GM19099 (cell line): Measurements from ENCODE around the gene OGFR.

Experiments used
- POLR2A ChIP-seq: IDR thresholded peaks from 3 replicates; pipeline ENCODE4 v1.6.1; 2011; ENCODE audit warnings: low read depth; ENCODE audit not compliant: insufficient read length; ENCODE audit errors: extremely low read depth

OGFR gene

DNA sequence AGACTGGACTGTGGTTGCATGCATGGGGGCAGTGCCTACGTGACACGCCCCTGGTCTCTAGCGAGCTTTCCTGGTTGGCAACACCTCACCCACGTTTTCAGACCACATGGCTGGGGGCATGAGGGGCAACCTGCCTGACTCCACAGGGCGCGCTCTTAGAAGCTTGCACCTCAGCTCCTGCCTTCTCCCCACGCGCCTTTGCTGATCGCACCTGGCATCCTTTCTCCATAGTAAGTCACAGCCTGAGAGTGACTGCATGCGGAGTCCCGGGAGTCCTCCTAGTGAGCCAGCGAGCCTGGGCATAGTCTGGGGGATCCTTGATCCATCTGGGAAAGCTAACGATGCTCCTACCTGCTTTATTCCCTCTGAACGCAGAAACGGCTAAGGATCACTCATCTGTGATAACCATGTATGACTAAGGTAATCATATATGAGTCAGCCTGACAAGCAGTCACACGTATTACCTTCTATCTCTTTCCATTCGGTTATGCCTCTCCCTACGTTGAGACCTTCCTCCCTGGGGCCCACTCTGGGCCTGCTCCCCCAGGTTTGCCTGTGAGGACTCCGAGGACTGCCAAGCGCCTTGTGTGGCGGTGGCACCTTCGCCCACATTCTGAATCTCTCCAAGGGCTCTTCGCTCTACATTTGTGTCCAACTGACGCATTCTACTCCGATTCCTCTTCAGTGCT lies 52.4 kb downstream of the OGFR start:
- no peak for TF ChIP-seq POLR2A

DNA sequence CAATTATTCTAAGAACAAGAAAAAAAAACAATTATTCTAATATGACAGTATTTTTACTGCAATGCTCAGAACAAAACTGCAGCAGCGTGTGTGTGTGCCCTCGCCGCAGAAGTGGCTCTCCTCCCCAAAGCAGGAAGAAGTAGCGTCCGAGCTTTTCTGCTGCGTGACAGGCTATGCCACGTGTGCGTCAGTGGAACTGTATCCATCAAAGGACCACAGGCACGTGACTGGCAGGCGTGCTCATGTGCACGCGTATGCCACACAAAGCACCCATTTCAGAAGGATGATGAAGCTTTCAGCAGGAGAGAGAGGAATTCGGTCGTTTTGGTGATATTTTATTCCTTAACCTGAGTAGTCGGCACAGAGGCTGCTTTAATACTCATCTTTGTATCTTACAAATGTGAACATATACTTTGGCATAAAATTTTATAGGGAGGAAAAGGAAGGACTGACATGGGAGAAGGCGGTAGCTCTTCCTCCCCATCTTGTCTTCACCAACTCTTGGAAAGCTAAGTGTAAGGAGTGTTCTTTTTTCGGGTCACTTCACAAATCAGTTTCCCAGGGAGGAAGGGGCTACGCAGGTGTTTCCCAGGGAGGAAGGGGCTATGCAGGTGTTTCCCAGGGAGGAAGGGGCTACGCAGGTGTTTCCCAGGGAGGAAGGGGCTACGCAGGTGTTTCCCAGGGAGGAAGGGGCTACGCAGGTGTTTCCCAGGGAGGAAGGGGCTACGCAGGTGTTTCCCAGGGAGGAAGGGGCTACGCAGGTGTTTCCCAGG lies 53.6 kb downstream of the OGFR start:
- no peak for TF ChIP-seq POLR2A

DNA sequence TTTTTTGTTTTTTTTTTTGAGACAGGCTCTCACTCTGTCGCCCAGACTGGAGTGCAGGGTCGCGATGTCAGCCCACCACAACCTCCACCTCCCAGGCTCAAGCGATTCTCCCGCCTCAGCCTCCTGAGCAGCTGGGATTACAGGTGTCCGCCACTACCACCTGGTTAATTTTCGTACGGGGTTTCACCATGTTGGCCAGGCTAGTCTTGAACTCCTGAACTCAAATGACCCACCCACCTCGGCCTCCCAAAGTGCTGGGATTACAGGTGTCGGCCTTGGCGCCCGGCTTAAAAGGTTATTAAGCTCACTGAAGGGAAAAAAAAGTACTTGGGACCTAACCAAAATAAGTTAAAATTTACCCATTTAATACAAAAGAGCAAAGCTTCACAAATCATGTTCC lies 55.1 kb downstream of the OGFR start:
- no peak for TF ChIP-seq POLR2A

GRCh38 chr20:62860391-62860923 lies 55.8 kb downstream of the OGFR start:
- no peak for TF ChIP-seq POLR2A

DNA sequence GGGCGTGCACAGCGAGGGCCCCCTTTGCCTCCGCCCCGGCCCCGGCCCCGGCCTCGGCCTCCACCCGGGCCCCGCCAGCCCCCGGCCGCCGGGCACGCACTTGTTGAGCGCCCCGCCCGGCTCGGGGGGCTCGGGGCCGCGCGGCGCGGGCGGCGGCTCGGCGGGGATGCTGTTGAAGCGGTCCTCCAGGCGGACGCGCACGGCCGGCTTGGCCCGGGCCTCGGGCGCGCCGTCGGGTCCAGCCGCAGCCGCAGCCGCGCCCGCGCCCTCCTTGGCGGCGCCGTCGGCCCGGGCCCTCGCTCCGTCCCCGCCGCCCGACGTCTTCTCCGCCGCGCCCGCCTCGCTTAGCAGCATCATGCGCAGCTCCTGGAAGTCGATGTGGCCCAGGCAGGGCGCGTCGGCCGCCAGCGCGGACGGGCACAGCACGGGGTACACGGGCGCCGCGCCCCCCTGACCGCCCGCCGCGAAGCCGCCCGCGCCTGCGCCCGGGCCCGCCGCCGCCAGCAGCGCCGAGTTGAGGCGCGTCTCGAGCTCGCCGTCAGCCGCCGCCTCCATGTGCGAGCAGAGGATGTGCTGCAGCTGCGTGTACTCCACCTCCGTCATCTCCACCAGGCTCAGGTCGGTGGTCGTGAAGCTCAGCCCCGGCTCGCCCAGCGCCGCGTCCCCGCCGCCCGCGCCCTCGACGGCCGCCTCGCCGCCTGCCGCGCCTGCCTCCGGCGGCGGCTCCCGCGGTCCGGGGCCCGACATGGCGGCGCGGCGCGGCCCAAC lies 56.5 kb downstream of the OGFR start:
- TF ChIP-seq POLR2A = no peak

- no peak for TF ChIP-seq POLR2A
Measured at GRCh38 chr20:62861726-62862336, 57.2 kb downstream of the OGFR start, which contains the start of gene TCFL5. TCFL5 (minus strand) TSS chr20:62861822; CDS start chr20:62861670, 152 bp downstream.
